Upper lobe of right lung (tissue), 1 donor: ENCODE results near the gene HDAC4. TPM values are rescaled to one million over a fixed set of nuclear protein-coding genes. Genes with fewer than 3 reads are reported as not detected.

Experiments used
- ATAC-seq: fragments of 200-7000 bp; cut with Tn5 transposase; one replicate; pipeline ENCODE4 v1.9.1; 2020; ENCODE audit warnings: mild to moderate bottlenecking, moderate library complexity
- DNase-seq: peaks from one replicate; pipeline ENCODE4 v3.0.0-alpha.2; 2020
- H3K27ac ChIP-seq: fragments of 200-600 bp; one replicate; pipeline ENCODE4 v1.8.0; 2022
- H3K27me3 ChIP-seq: fragments of 200-600 bp; one replicate; pipeline ENCODE4 v1.8.0; 2022; ENCODE audit warnings: mild to moderate bottlenecking
- H3K36me3 ChIP-seq: fragments of 200-600 bp; one replicate; pipeline ENCODE4 v1.8.0; 2022
- H3K4me1 ChIP-seq: fragments of 200-600 bp; one replicate; pipeline ENCODE4 v1.8.0; 2022
- H3K4me3 ChIP-seq: fragments of 200-600 bp; one replicate; pipeline ENCODE4 v1.8.0; 2022; ENCODE audit warnings: mild to moderate bottlenecking
- H3K9me3 ChIP-seq: fragments of 200-600 bp; one replicate; pipeline ENCODE4 v1.8.0; 2022
- CTCF ChIP-seq: fragments of 200-600 bp; IDR thresholded peaks from one replicate; pipeline ENCODE4 v1.8.0; 2022; ENCODE audit warnings: antibody characterized with exemption
- intact Hi-C: fragments of 100-400 bp; cut with DNase I; formaldehyde crosslinking; loops from one replicate; pipeline ENCODE4 v1.11.0; 2022
- total RNA-seq: library from RNA; stranded (reverse); fragmentation: NEBNext Ultra II Directional; extraction: Animal tissue kit (Norgen Biotek cat#: 25700); gene quantifications from one replicate; pipeline ENCODE4 v1.2.1, GENCODE V29; 2021
- donor health status: DM: no; HTN: yes; CAD: no; lungs with severe emphysema.

The HDAC4 gene
- total RNA-seq, 1 donor from 2014 or later = 44.1 TPM

DNA sequence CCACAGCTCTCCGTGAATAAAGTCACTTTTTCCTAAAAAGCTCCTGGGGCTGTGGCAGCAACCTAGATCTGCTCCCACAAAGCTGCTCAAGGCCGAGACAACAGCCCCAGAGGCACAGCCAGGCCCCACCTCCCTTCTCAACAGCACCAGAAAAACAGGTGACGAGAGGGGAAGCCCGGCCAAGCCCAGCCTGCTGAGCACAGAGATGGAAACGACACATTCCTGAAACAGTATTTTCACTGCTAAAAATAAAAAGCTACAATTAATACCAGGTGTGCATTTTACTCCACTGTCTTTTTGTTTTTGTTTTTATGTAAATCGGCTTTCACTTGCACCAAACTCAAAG, 199.3 kb downstream of the HDAC4 start:
- intact Hi-C loops = no loop called here

DNA sequence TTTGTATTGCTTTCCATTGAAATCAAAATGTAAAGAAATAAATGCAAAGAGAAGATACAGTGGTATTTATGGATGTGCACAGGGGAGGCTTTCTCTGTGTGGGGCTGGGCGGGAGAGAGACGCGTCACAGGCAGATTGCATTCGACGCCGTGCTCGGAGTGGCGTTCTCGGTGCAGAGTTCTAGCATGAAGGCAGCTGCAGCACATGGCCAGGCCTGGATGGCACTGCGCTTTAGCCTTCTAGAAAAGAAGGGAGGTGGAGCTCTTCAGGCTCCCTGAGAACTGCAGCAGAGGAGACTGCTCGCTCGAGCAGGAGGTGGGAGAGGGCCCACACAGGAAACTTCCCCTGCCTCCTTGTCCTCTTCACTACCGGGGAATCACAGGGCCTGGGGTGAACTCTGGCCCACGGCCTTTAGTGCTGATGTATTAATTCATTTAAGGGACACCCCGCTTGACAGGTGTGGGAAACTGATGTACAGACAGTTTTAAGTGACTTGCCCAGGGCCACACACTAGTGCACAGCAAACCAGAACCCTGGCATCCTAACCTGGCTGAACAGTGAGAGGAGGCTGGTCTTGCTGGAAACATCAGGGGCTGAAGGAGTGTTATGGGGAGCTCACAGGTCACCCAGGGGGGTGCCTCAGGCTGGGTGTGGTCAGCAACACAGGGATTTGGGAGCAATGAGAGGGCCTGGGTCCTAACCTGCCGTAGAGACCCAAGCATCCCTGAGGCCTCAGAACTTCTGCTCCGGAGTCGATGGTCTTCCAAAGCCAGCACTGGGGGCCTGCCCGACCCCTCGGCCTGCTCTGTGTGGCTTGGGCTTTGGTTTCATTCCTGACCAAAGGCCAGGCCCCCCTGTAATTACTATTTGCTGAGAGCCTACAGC, 199.9 kb downstream of the HDAC4 start:
- Histone ChIP-seq H3K27ac (no peak overlapping the region), H3K36me3 (no peaks in the 10 kb centered on the region), H3K9me3 (no peaks in the 10 kb centered on the region), H3K4me3 (no peak overlapping the region), H3K4me1 (no peaks in the 10 kb centered on the region), H3K27me3 (no peaks in the 10 kb centered on the region)
- DNase-seq = peak; percentile 38
- TF ChIP-seq CTCF = no peak
- no peak for ATAC-seq
- intact Hi-C loops = no loop called here

More for the DNA sequence above, 199.3 kb downstream of the HDAC4 start:
- TF ChIP-seq CTCF = no peak
- Histone ChIP-seq H3K27me3 (no peaks in the 10 kb centered on the region), H3K36me3 (no peaks in the 10 kb centered on the region), H3K27ac (no peak overlapping the region), H3K4me1 (no peaks in the 10 kb centered on the region), H3K4me3 (no peak overlapping the region), H3K9me3 (no peaks in the 10 kb centered on the region)
- DNase-seq (no peak), ATAC-seq (no peak)

DNA sequence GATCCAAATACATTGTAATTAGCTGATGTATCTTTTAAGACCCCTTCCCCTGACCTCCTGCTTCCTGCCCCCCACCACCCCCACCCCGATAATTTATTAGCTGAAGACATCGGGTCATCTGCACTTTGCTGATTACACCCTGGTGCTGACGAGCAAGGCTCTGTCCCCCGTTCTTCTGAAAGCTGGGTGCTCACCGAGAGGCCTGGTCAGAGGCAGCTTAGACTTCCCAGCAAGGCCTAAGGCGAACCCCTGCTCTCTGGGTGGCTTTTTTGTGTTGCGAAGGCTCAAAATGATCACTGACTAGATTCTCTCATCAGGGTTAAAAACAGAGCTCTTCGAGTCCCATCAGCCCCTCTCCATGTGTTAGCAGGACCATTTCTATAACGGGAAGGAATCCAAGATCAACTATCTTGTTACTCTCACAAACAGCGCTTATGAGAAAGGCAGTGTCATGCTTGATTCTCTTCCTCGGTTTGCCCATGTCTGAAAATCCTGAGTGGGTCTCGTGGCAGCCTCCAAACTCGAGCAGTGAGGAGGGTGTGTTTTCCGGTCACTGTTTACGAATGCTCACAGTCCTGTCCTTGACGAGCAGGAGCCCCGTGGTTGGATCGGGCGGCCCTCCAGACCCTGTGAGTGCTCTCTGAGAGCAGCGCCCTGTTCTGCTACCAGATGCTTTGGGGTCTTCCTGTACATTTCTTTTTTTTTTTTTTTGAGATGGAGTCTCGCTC, 201.6 kb downstream of the HDAC4 start:
- peak; percentile 56 for ATAC-seq
- Histone ChIP-seq H3K4me1 (no peaks in the 10 kb centered on the region), H3K36me3 (no peaks in the 10 kb centered on the region), H3K9me3 (no peaks in the 10 kb centered on the region), H3K27me3 (no peaks in the 10 kb centered on the region), H3K27ac (peak overlapping the region; percentile 48), H3K4me3 (no peak overlapping the region)
- DNase-seq = peak; percentile 63
- intact Hi-C loops = no loop called here
- no peak for TF ChIP-seq CTCF

- intact Hi-C loops = no loop called here
- H3K36me3 ChIP-seq = no peaks in the 10 kb centered on the region
- H3K27ac ChIP-seq = no peak overlapping the region
- no peaks in the 10 kb centered on the region for H3K4me1 ChIP-seq
- ATAC-seq = no peak
- no peaks in the 10 kb centered on the region for H3K9me3 ChIP-seq
- peak; percentile 32 for DNase-seq
- no peaks in the 10 kb centered on the region for H3K27me3 ChIP-seq
- TF ChIP-seq CTCF = no peak
- H3K4me3 ChIP-seq = no peak overlapping the region
Measured at GRCh38 chr2:239198221-239198620, 202.6 kb downstream of the HDAC4 start.

- DNase-seq (peak; percentile 47), ATAC-seq (no peak)
- Histone ChIP-seq H3K9me3 (no peaks in the 10 kb centered on the region), H3K27me3 (no peaks in the 10 kb centered on the region), H3K36me3 (no peaks in the 10 kb centered on the region), H3K27ac (no peak overlapping the region), H3K4me3 (no peak overlapping the region), H3K4me1 (no peaks in the 10 kb centered on the region)
- TF ChIP-seq CTCF = no peak
- intact Hi-C loops = no loop called here
Measured at GRCh38 chr2:239197146-239197545, 203.7 kb downstream of the HDAC4 start.
